Esophagus muscularis mucosa (tissue), 4 donors: ENCODE results near the gene SEMA5A. TPM values are rescaled to one million over a fixed set of nuclear protein-coding genes. Genes with fewer than 3 reads are reported as not detected.
"Not testable (repeated sequence)": the region's sequence is repeated elsewhere in the genome, so short reads cannot be mapped to it uniquely, and the experiment has no call there.

Source experiments
- DNase-seq: peaks from one replicate; pipeline ENCODE4 v3.0.0-alpha.2; 2017; ENCODE audit errors: extremely low spot score
- H3K27ac ChIP-seq, 4 donors: fragments of 200-600 bp; sonication (generic); replicated peaks in 1 of 4; 1 replicate in 3 of 4; 2 replicates in 1 of 4; pipeline ENCODE4 v1.5.1; 2016 to 2019; ENCODE audit warnings: mild to moderate bottlenecking in 1 of 4
- H3K27me3 ChIP-seq, 4 donors: fragments of 200-600 bp; sonication (generic); one replicate each; pipeline versions ENCODE4 v1.5.1 to v1.6.0; 2016 to 2019
- H3K36me3 ChIP-seq, 4 donors: fragments of 200-600 bp; sonication (generic); one replicate each; pipeline ENCODE4 v1.5.1; 2016 to 2019
- H3K4me1 ChIP-seq, 4 donors: fragments of 200-600 bp; sonication (generic); one replicate each; pipeline ENCODE4 v1.5.1; 2016 to 2019
- H3K4me3 ChIP-seq, 4 donors: fragments of 200-600 bp; sonication (generic); 1 replicate in 2 of 4; 2 replicates in 2 of 4; pipeline ENCODE4 v1.5.1; 2016 to 2019; ENCODE audit warnings: mild to moderate bottlenecking in 4 of 4, moderate library complexity in 1 of 4
- H3K9me3 ChIP-seq, 4 donors: fragments of 200-600 bp; sonication (generic); 1 replicate in 3 of 4; 2 replicates in 1 of 4; pipeline ENCODE4 v1.5.1; 2016 to 2019
- CTCF ChIP-seq, 3 experiments: fragments of 200-600 bp in 2 of 3; fragments of 450-650 bp in 1 of 3; sonication (generic) in 2 of 3; IDR thresholded peaks; one replicate each; pipeline ENCODE4 v1.5.1; 2017 to 2019; ENCODE audit warnings: antibody characterized with exemption in 3 of 3, mild to moderate bottlenecking in 2 of 3, moderate library complexity in 1 of 3
- EP300 ChIP-seq: sonication (generic); formaldehyde crosslinking; IDR thresholded peaks from one replicate; pipeline ENCODE4 v1.6.1; 2017; ENCODE audit warnings: antibody characterized with exemption
- POLR2A ChIP-seq: fragments of 450-650 bp; IDR thresholded peaks from one replicate; pipeline ENCODE4 v1.6.1; 2017; ENCODE audit warnings: antibody characterized with exemption, moderate library complexity, mild to moderate bottlenecking, low read depth
- POLR2AphosphoS5 ChIP-seq, 2 donors: sonication (generic); formaldehyde crosslinking; IDR thresholded peaks; one replicate each; pipeline ENCODE4 v1.6.1; 2017; ENCODE audit warnings: antibody characterized with exemption in 2 of 2
- WGBS: methylation state at CpG from one replicate; pipeline ENCODE4 v1.1.5; 2018; 5-methylcytosine and 5-hydroxymethylcytosine counted together
- intact Hi-C: fragments of 100-400 bp; cut with DNase I; formaldehyde crosslinking; loops from one replicate; pipeline ENCODE4 v1.15.1; 2023
- total RNA-seq, 4 donors: library from RNA; depleted of rRNA; stranded (reverse); fragments of >200 nt; gene quantifications; one replicate each; pipeline versions ENCODE4 v1.1.0 to v1.2.1, GENCODE V29; 2016

Gene SEMA5A
- total RNA-seq, 4 donors from 2014 or later: 2.1 to 5.6 (median 3.5) TPM

GRCh38 chr5:9411142-9411541, 134.7 kb downstream of the SEMA5A start:
- Histone ChIP-seq H3K27ac (no peak overlapping the region), H3K9me3 (no peaks in the 10 kb centered on the region), H3K4me1 (no peaks in the 10 kb centered on the region), H3K36me3 (no peaks in the 10 kb centered on the region), H3K4me3 (no peak overlapping the region), H3K27me3 (no peaks in the 10 kb centered on the region)
- 60% methylated on average over 4 of the region's 4 CpGs for WGBS
- TF ChIP-seq EP300: no peak
- TF ChIP-seq CTCF (IDR thresholded peaks at IDR 0.05): no peak
- TF ChIP-seq POLR2AphosphoS5 (IDR thresholded peaks at IDR 0.05): no peak
- TF ChIP-seq POLR2A: no peak
- intact Hi-C loops: no loop called here
- DNase-seq: peak; percentile 47

- Histone ChIP-seq H3K27me3 (no peaks in the 10 kb centered on the region), H3K4me1 (no peaks in the 10 kb centered on the region), H3K9me3 (no peaks in the 10 kb centered on the region), H3K27ac (no peak overlapping the region), H3K36me3 (no peaks in the 10 kb centered on the region), H3K4me3 (no peak overlapping the region)
- DNase-seq: peak; percentile 57
- TF ChIP-seq POLR2AphosphoS5 (IDR thresholded peaks at IDR 0.05): no peak
- TF ChIP-seq POLR2A: no peak
- no peak for TF ChIP-seq EP300
- TF ChIP-seq CTCF (IDR thresholded peaks at IDR 0.05): no peak
- intact Hi-C loops: no loop called here
- 80% methylated on average over 10 of the region's 10 CpGs for whole genome bisulfite sequencing
Measured at GRCh38 chr5:9409413-9409960, 136.4 kb downstream of the SEMA5A start.

GRCh38 chr5:9408964-9409363, 136.9 kb downstream of the SEMA5A start:
- H3K4me3 ChIP-seq: no peak overlapping the region
- H3K27ac ChIP-seq: no peak overlapping the region
- TF ChIP-seq POLR2AphosphoS5 (IDR thresholded peaks at IDR 0.05) (no peak), POLR2A (no peak), CTCF (IDR thresholded peaks at IDR 0.05) (no peak), EP300 (no peak)
- WGBS: 85% methylated on average over 5 of the region's 5 CpGs
- DNase-seq: peak; percentile 42
- H3K4me1 ChIP-seq: no peaks in the 10 kb centered on the region
- intact Hi-C loops: no loop called here
- no peaks in the 10 kb centered on the region for H3K27me3 ChIP-seq
- H3K9me3 ChIP-seq: no peaks in the 10 kb centered on the region
- no peaks in the 10 kb centered on the region for H3K36me3 ChIP-seq

- Histone ChIP-seq H3K27me3 (no peaks in the 10 kb centered on the region), H3K4me1 (no peaks in the 10 kb centered on the region), H3K4me3 (no peak overlapping the region), H3K36me3 (no peaks in the 10 kb centered on the region), H3K27ac (no peak overlapping the region), H3K9me3 (no peaks in the 10 kb centered on the region)
- WGBS: 71% methylated on average over 1 of the region's 1 CpG
- no peak for TF ChIP-seq POLR2A
- intact Hi-C loops: no loop called here
- DNase-seq: no peak
Measured at GRCh38 chr5:9405196-9405754, 140.6 kb downstream of the SEMA5A start.

- 79% methylated on average over 4 of the region's 4 CpGs for WGBS
- H3K36me3 ChIP-seq: no peaks in the 10 kb centered on the region
- H3K4me1 ChIP-seq: no peaks in the 10 kb centered on the region
- DNase-seq: no peak
- no peak overlapping the region for H3K27ac ChIP-seq
- H3K4me3 ChIP-seq: no peak overlapping the region
- intact Hi-C loops: no loop called here
- TF ChIP-seq EP300 (no peak), POLR2AphosphoS5 (IDR thresholded peaks at IDR 0.05) (no peak), CTCF (IDR thresholded peaks at IDR 0.05) (no peak), POLR2A (no peak)
- H3K9me3 ChIP-seq: no peaks in the 10 kb centered on the region
- no peaks in the 10 kb centered on the region for H3K27me3 ChIP-seq
Measured at GRCh38 chr5:9401786-9402472, 143.9 kb downstream of the SEMA5A start.

- H3K27me3 ChIP-seq, H3K4me1 ChIP-seq, H3K9me3 ChIP-seq, DNase-seq, H3K27ac ChIP-seq, H3K4me3 ChIP-seq, H3K36me3 ChIP-seq, intact Hi-C loops: not testable (repeated sequence)
- 76% methylated on average over 5 of the region's 5 CpGs for WGBS
Measured at GRCh38 chr5:9399783-9400182, 146.1 kb downstream of the SEMA5A start.
